Left lobe of liver (tissue), 2 donors: ENCODE measurements around the gene PPP1R1A. TPM values are rescaled to one million over a fixed set of nuclear protein-coding genes. Genes with fewer than 3 reads are reported as not detected.

Experiments used
- ATAC-seq: fragments of 200-7000 bp; cut with Tn5 transposase; one replicate; pipeline ENCODE4 v1.9.1; 2020; ENCODE audit warnings: mild to moderate bottlenecking, moderate library complexity
- DNase-seq: peaks from one replicate; pipeline ENCODE4 v3.0.0-alpha.2; 2020; ENCODE audit warnings: low spot score
- total RNA-seq: library from RNA; stranded (reverse); gene quantifications from one replicate; pipeline ENCODE4 v1.2.1, GENCODE V29; 2021
- donor health status: DM: no; HTN: no; CAD: no; lungs with moderate emphysema.
- donor health status: DM: no; HTN: yes; CAD: no.

PPP1R1A gene
- total RNA-seq, 1 donor from 2014 or later = 60.9 TPM

DNA sequence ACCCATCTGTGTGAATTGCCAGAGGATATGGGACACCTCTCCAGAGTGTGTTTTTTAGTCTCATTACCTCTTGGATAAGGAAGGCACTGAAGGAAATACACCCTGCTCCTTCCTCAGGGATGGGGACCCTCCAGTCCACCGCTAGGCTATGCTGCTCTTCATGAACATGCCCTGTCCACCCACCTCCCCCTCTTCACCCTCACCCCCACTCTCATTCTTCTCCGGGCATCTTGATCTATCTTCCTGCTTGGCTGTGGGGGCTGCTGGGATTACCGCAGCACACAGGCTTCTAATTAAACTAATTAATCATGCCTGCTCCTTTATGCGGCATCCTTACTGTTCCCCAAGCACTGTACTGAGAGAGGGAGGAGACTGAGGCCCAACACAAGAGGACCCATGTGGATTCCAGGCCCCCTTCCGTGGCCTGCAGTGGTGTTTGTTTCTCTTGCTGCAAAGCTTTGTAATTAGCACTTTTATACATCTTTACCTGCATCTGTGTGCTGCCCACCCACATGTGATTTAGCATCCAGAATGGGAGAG is 46.6 kb downstream of the PPP1R1A start:
- DNase-seq (no peak), ATAC-seq (no peak)

DNA sequence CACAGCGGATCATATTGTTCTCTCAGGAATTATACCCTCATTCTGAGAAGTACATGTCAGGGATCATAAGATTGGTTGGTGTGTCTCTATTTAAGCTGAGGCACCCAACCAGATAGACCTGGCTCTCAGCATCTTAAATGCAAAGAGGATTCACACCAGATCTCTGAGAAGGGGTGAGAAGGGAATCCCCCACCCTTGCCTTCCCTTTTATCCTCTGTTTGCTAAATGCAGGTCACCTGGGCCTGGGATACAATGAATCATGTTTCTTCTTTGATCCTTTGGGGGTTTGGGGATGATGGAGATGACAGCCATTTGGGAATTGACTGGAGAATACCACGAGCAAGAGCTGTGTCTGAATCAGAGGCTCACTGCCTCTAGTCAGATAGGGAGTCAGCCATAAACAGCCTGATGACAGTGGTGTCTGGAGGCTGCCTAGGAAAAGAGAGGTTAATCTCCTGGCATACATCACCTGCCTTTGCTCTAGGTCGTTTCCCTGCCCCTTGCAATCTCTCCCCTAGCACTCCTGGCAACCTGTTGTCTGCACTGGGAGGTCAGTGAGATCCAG is 50.2 kb downstream of the PPP1R1A start:
- no peak for ATAC-seq
- no peak for DNase-seq

DNA sequence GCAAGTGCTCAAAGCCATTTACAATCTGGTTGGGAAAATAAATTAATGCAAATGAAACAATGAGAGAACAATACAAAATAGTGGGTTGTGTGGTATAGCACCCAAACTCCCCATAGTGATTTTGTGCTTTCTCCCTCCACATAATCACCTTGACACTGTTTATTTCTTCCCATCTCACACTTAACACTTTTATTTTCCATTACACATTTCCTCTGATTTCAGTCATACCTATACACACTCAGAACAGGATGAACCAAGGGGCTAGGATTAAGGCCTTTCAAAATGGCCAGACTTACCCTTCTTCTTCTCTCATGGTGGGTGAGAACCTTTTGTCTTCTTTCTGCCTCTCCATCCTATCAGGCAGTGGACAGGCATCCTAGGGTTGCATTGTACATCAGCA is 53.0 kb downstream of the PPP1R1A start:
- DNase-seq (no peak), ATAC-seq (no peak)

DNA sequence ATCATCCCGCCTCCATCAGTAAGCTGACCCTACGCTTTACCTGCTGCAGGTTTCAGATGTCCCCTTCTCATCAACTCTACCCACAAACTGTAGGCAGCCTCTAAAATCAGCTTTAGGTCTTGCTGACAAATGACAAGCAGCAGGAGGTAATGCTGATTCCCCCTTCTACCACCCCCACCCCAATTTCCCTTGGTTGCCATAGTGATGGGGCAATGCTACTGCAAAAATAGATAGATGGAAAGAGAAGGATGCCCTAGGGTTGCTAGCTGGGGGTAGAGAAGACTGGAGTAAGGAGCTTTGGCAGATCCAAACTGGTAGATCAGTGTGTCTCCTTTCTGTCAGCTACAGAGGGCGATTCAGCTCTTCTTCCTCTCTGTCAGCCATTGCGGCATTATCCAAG is 58.9 kb downstream of the PPP1R1A start:
- ATAC-seq (no peak), DNase-seq (no peak)

Other genes with a start within 250 kb of the PPP1R1A start
- not detected for gene GPR84, start 224.2 kb downstream of the PPP1R1A start, total RNA-seq
- gene ZNF385A, start 203.9 kb downstream of the PPP1R1A start, total RNA-seq = 3.3 TPM
- 29.2 TPM for gene ITGA5, start 169.4 kb downstream of the PPP1R1A start, total RNA-seq
- gene GTSF1, start 115.1 kb downstream of the PPP1R1A start, total RNA-seq = 0.45 TPM
- gene NCKAP1L, start 90.9 kb downstream of the PPP1R1A start, total RNA-seq = 5.9 TPM
- 1.4 TPM for gene PDE1B, start 39.1 kb downstream of the PPP1R1A start, total RNA-seq
- not detected for gene LACRT, start 46.2 kb upstream of the PPP1R1A start, total RNA-seq
- gene DCD, start 59.7 kb upstream of the PPP1R1A start, total RNA-seq = not detected